ENCODE results near the gene NBPF1.
"Not testable (repeated sequence)": the region's sequence is repeated elsewhere in the genome, so short reads cannot be mapped to it uniquely, and the experiment has no call there.

Gene NBPF1

GRCh38 chr1:16545682-16546095 lies 67.7 kb downstream of the NBPF1 start:
- DNase-seq = not testable (repeated sequence)

GRCh38 chr1:16540421-16540893 lies 72.9 kb downstream of the NBPF1 start:
- DNase-seq = not testable (repeated sequence)

- DNase-seq = not testable (repeated sequence)
These were observed 75.8 kb downstream of the NBPF1 start for GRCh38 chr1:16537528-16537927.

GRCh38 chr1:16536796-16537195 lies 76.6 kb downstream of the NBPF1 start:
- not testable (repeated sequence) for DNase-seq

GRCh38 chr1:16535898-16536297 lies 77.5 kb downstream of the NBPF1 start:
- DNase-seq = not testable (repeated sequence)

GRCh38 chr1:16535487-16535886 lies 77.9 kb downstream of the NBPF1 start:
- DNase-seq = not testable (repeated sequence)

- not testable (repeated sequence) for DNase-seq
These were observed 78.4 kb downstream of the NBPF1 start for GRCh38 chr1:16534829-16535456.

- DNase-seq = not testable (repeated sequence)
These were observed 79.0 kb downstream of the NBPF1 start for GRCh38 chr1:16534239-16534828.

- not testable (repeated sequence) for DNase-seq
These were observed 81.0 kb downstream of the NBPF1 start for GRCh38 chr1:16532235-16532991.

GRCh38 chr1:16528338-16528737 lies 85.0 kb downstream of the NBPF1 start:
- not testable (repeated sequence) for DNase-seq

GRCh38 chr1:16525769-16526168 lies 87.6 kb downstream of the NBPF1 start:
- not testable (repeated sequence) for DNase-seq

GRCh38 chr1:16521679-16522078 lies 91.7 kb downstream of the NBPF1 start:
- DNase-seq = not testable (repeated sequence)

- no peak for DNase-seq
These were observed 92.1 kb downstream of the NBPF1 start for GRCh38 chr1:16521288-16521583.

GRCh38 chr1:16520435-16521287 lies 92.7 kb downstream of the NBPF1 start:
- DNase-seq = not testable (repeated sequence)

- not testable (repeated sequence) for DNase-seq
These were observed 94.0 kb downstream of the NBPF1 start for GRCh38 chr1:16519255-16519951.

- DNase-seq = not testable (repeated sequence)
These were observed 94.5 kb downstream of the NBPF1 start for GRCh38 chr1:16518913-16519254.

- not testable (repeated sequence) for DNase-seq
These were observed 96.5 kb downstream of the NBPF1 start for GRCh38 chr1:16516694-16517410.

GRCh38 chr1:16514107-16515055 lies 99.0 kb downstream of the NBPF1 start, which contains the start of gene RNU1-1:
Gene RNU1-1, minus strand, starts transcription at chr1:16514285.
- not testable (repeated sequence) for DNase-seq

- DNase-seq = peak; percentile 34
These were observed 99.8 kb downstream of the NBPF1 start for GRCh38 chr1:16513412-16514106.

All from effector CD8-positive, alpha-beta T cell (primary cell).